Right cardiac atrium (tissue), 5 donors: Measurements from ENCODE around the gene NHSL1. TPM values are rescaled to one million over a fixed set of nuclear protein-coding genes. Genes with fewer than 3 reads are reported as not detected.
A peak's percentile ranks its signal among the peaks of the same experiment; 100 is the strongest.

Experiments used
- ATAC-seq, 2 donors: fragments of 200-7000 bp; cut with Tn5 transposase; one replicate each; pipeline versions ENCODE4 v1.8.0 to v1.9.1; 2020; ENCODE audit warnings: moderate library complexity in 2 of 2, mild to moderate bottlenecking in 1 of 2
- DNase-seq, 3 donors: peaks; one replicate each; pipeline ENCODE4 v3.0.0-alpha.2; 2020
- H3K27ac ChIP-seq: one replicate; pipeline ENCODE4 v1.5.1; 2013; ENCODE audit warnings: mild to moderate bottlenecking, low read length, control low read depth, moderate library complexity
- H3K27me3 ChIP-seq: one replicate; pipeline ENCODE4 v1.6.1; 2013; ENCODE audit not compliant: control insufficient read depth, insufficient read depth
- H3K4me1 ChIP-seq: one replicate; pipeline ENCODE4 v1.6.1; 2013; ENCODE audit warnings: low read length; ENCODE audit not compliant: control insufficient read depth, insufficient read depth
- H3K4me3 ChIP-seq: one replicate; pipeline ENCODE4 v1.5.1; 2013; ENCODE audit warnings: low read length, control low read depth
- H3K9me3 ChIP-seq: one replicate; pipeline ENCODE4 v1.6.1; 2013; ENCODE audit warnings: low read length; ENCODE audit not compliant: control insufficient read depth
- WGBS: extraction: QIAGEN DNeasy Blood & Tissue Kit; methylation state at CpG from one replicate; pipeline ENCODE4 v1.1.7; 2013; 5-methylcytosine and 5-hydroxymethylcytosine counted together
- intact Hi-C, 4 donors: fragments of 100-400 bp; cut with DNase I; formaldehyde crosslinking; loops; one replicate each; pipeline versions ENCODE4 v1.11.0 to v1.14.0; 2022 to 2023
- polyA plus RNA-seq: library from polyadenylated mRNA; stranded (reverse); fragments of 200-250 nt; gene quantifications from one replicate; pipeline ENCODE4 v1.2.3, GENCODE V29; 2013
- total RNA-seq, 4 donors: library from RNA; stranded (reverse); fragmentation: NEBNext Ultra II Directional; extraction: Animal tissue kit (Norgen Biotek cat#: 25700); gene quantifications; one replicate each; pipeline ENCODE4 v1.2.1, GENCODE V29; 2021
- donor health status: healthy with polysubstance abuse.
- donor health status: DM: no; HTN: yes; CAD: no.
- donor health status: DM: no; HTN: no; CAD: no.
- donor health status: DM: no; HTN: yes; CAD: no; lungs with severe emphysema.
- donor health status: DM: yes; HTN: yes; CAD: no.

NHSL1 gene
- total and polyA plus RNA-seq, 5 donors, result 10.5 to 46.5 (median 35.9) TPM

- DNase-seq (peak in 1 of 3 donors; percentile 58), ATAC-seq (no peak)
- no peak overlapping the region for H3K27ac ChIP-seq
- intact Hi-C loops, result no loop called here
- 95% methylated on average over 14 of the region's 14 CpGs for WGBS
- H3K4me3 ChIP-seq, result no peak overlapping the region
- no peaks in the 10 kb centered on the region for H3K9me3 ChIP-seq
- no peaks in the 10 kb centered on the region for H3K27me3 ChIP-seq
- no peaks in the 10 kb centered on the region for H3K4me1 ChIP-seq
Measured at GRCh38 chr6:138401960-138402837, 97.1 kb downstream of the NHSL1 start.

- Histone ChIP-seq H3K27me3 (no peaks in the 10 kb centered on the region), H3K9me3 (no peaks in the 10 kb centered on the region), H3K4me1 (no peaks in the 10 kb centered on the region), H3K4me3 (no peak overlapping the region), H3K27ac (no peak overlapping the region)
- no peak for DNase-seq
- ATAC-seq, result no peak
- WGBS, result 74% methylated on average over 3 of the region's 3 CpGs
- intact Hi-C loops, result no loop called here
Measured at GRCh38 chr6:138400326-138400725, 99.0 kb downstream of the NHSL1 start.

- WGBS, result 76% methylated on average over 8 of the region's 8 CpGs
- ATAC-seq (peak in 1 of 2 donors; percentile 18), DNase-seq (no peak)
- no peaks in the 10 kb centered on the region for H3K9me3 ChIP-seq
- intact Hi-C loops, result no loop called here
- no peak overlapping the region for H3K27ac ChIP-seq
- no peak overlapping the region for H3K4me3 ChIP-seq
- no peaks in the 10 kb centered on the region for H3K4me1 ChIP-seq
- no peaks in the 10 kb centered on the region for H3K27me3 ChIP-seq
Measured at GRCh38 chr6:138397128-138398122, 101.9 kb downstream of the NHSL1 start.

- Histone ChIP-seq H3K4me1 (no peaks in the 10 kb centered on the region), H3K27ac (no peak overlapping the region), H3K9me3 (no peaks in the 10 kb centered on the region), H3K27me3 (no peaks in the 10 kb centered on the region), H3K4me3 (no peak overlapping the region)
- no peak for ATAC-seq
- WGBS, result 90% methylated on average over 5 of the region's 5 CpGs
- no peak for DNase-seq
- intact Hi-C loops, result no loop called here
Measured at GRCh38 chr6:138396709-138397108, 102.6 kb downstream of the NHSL1 start.

- peak; percentile 88 to 95 for ATAC-seq
- intact Hi-C loops, result no loop called here
Measured at GRCh38 chr6:138393871-138394783, 105.2 kb downstream of the NHSL1 start.

GRCh38 chr6:138389551-138389950, 109.7 kb downstream of the NHSL1 start:
- no peak overlapping the region for H3K27ac ChIP-seq
- H3K9me3 ChIP-seq, result no peaks in the 10 kb centered on the region
- H3K4me3 ChIP-seq, result no peak overlapping the region
- intact Hi-C loops, result no loop called here
- no peaks in the 10 kb centered on the region for H3K4me1 ChIP-seq
- no peaks in the 10 kb centered on the region for H3K27me3 ChIP-seq
- DNase-seq (no peak), ATAC-seq (no peak)
- 82% methylated on average over 5 of the region's 5 CpGs for WGBS

More at GRCh38 chr6:138393871-138394783, 105.2 kb downstream of the NHSL1 start:
- WGBS, result 37% methylated on average over 5 of the region's 5 CpGs
- no peak for DNase-seq
- H3K27ac ChIP-seq, result no peak overlapping the region
- no peaks in the 10 kb centered on the region for H3K9me3 ChIP-seq
- H3K4me1 ChIP-seq, result no peaks in the 10 kb centered on the region
- no peaks in the 10 kb centered on the region for H3K27me3 ChIP-seq
- no peak overlapping the region for H3K4me3 ChIP-seq

GRCh38 chr6:138387577-138388368, 111.5 kb downstream of the NHSL1 start:
- 92% methylated on average over 8 of the region's 8 CpGs for WGBS
- ATAC-seq (no peak), DNase-seq (no peak)
- H3K27me3 ChIP-seq, result no peaks in the 10 kb centered on the region
- no peaks in the 10 kb centered on the region for H3K9me3 ChIP-seq
- intact Hi-C loops, result no loop called here
- H3K4me3 ChIP-seq, result no peak overlapping the region
- no peaks in the 10 kb centered on the region for H3K4me1 ChIP-seq
- H3K27ac ChIP-seq, result no peak overlapping the region

- intact Hi-C loops, result no loop called here
- ATAC-seq (no peak), DNase-seq (no peak)
- Histone ChIP-seq H3K27me3 (no peaks in the 10 kb centered on the region), H3K4me1 (no peaks in the 10 kb centered on the region), H3K4me3 (no peak overlapping the region), H3K9me3 (no peaks in the 10 kb centered on the region), H3K27ac (no peak overlapping the region)
- 96% methylated on average over 3 of the region's 3 CpGs for WGBS
Measured at GRCh38 chr6:138386897-138387296, 112.4 kb downstream of the NHSL1 start.

GRCh38 chr6:138383776-138384175, 115.5 kb downstream of the NHSL1 start:
- Histone ChIP-seq H3K4me1 (no peaks in the 10 kb centered on the region), H3K9me3 (no peaks in the 10 kb centered on the region), H3K27ac (no peak overlapping the region), H3K4me3 (no peak overlapping the region), H3K27me3 (no peaks in the 10 kb centered on the region)
- no peak for ATAC-seq
- 79% methylated on average over 3 of the region's 3 CpGs for WGBS
- no peak for DNase-seq
- intact Hi-C loops, result no loop called here
